LNCaP clone FGC (cell line): ENCODE results near the gene TOMM6.

Source experiments
- DNase-seq: peaks from one replicate; pipeline ENCODE4 v3.0.0-alpha.2; 2011; ENCODE audit warnings: low read depth
- H3K4me3 ChIP-seq: 2 replicates; pipeline ENCODE4 v1.5.1; 2011; ENCODE audit warnings: mild to moderate bottlenecking, low read depth, low read length, control low read depth
- CTCF ChIP-seq: IDR thresholded peaks from 2 replicates; pipeline ENCODE4 v1.5.1; 2012; ENCODE audit warnings: mild to moderate bottlenecking; ENCODE audit not compliant: control insufficient read depth, insufficient read depth; ENCODE audit errors: extremely low read depth

The TOMM6 gene

GRCh38 chr6:41789390-41789724 is 1.9 kb downstream of the TOMM6 start:
- no peak overlapping the region for H3K4me3 ChIP-seq
- no peak for DNase-seq

GRCh38 chr6:41790045-41790444 is 2.6 kb downstream of the TOMM6 start:
- TF ChIP-seq CTCF, result no peak
- DNase-seq, result no peak
- no peak overlapping the region for H3K4me3 ChIP-seq

More at GRCh38 chr6:41789390-41789724, 1.9 kb downstream of the TOMM6 start:
- no peak for TF ChIP-seq CTCF

- no peak overlapping the region for H3K4me3 ChIP-seq
- no peak for TF ChIP-seq CTCF
- no peak for DNase-seq
Measured at GRCh38 chr6:41791305-41791704, 3.8 kb downstream of the TOMM6 start.

GRCh38 chr6:41791984-41792383 is 4.5 kb downstream of the TOMM6 start:
- DNase-seq, result no peak
- TF ChIP-seq CTCF, result no peak
- no peak overlapping the region for H3K4me3 ChIP-seq

- DNase-seq, result no peak
- no peak overlapping the region for H3K4me3 ChIP-seq
- no peak for TF ChIP-seq CTCF
Measured at GRCh38 chr6:41796474-41796873, 9.0 kb downstream of the TOMM6 start.

GRCh38 chr6:41798901-41799558 is 11.5 kb downstream of the TOMM6 start:
- no peak overlapping the region for H3K4me3 ChIP-seq
- no peak for TF ChIP-seq CTCF
- no peak for DNase-seq

- DNase-seq, result no peak
- no peak for TF ChIP-seq CTCF
- no peak overlapping the region for H3K4me3 ChIP-seq
Measured at GRCh38 chr6:41799559-41799911, 12.0 kb downstream of the TOMM6 start.
